Measurements from ENCODE around the gene GUCY1A2.

The GUCY1A2 gene

DNA sequence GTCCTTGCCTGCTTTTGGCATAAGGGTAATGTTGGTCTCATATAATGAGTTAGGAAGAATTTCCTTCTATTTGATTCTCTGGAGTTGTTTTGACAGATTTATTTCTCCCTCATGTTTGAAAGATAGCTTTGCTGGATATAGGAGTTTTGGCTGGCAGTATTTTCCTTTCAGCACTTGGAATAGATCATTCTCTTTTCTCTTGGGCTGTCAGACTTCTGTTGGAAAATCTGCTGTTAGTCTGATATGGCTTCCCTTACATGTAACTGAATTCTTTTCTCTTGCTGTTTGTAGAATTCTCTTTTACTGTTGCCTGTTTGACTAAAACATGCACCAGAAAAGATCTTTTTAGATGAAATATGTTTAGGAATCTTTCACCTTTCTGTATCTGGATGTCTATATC is 165.5 kb downstream of the GUCY1A2 start:
- no peak overlapping the region for H2AFZ ChIP-seq (ENCODE audit: low read depth)
- H3K79me2 ChIP-seq (ENCODE audit: insufficient read depth, low read depth): no peaks in the 10 kb centered on the region
- H3K4me3 ChIP-seq (IDR thresholded peaks at IDR 0.05; ENCODE audit: insufficient read depth, low read depth, low read length): no peak overlapping the region
- no peak overlapping the region for H3K27ac ChIP-seq
- H3K36me3 ChIP-seq (ENCODE audit: insufficient read depth): no peaks in the 10 kb centered on the region
- no peaks in the 10 kb centered on the region for H4K20me1 ChIP-seq (ENCODE audit: insufficient read depth)
- no peaks in the 10 kb centered on the region for H3K27me3 ChIP-seq (ENCODE audit: insufficient read depth, low read depth)
- no peak overlapping the region for H3K4me2 ChIP-seq
- no peaks in the 10 kb centered on the region for H3K4me1 ChIP-seq (ENCODE audit: low read depth, poor library complexity, severe bottlenecking)
- no peak overlapping the region for H3K9ac ChIP-seq
- TF ChIP-seq, protein P1, sequence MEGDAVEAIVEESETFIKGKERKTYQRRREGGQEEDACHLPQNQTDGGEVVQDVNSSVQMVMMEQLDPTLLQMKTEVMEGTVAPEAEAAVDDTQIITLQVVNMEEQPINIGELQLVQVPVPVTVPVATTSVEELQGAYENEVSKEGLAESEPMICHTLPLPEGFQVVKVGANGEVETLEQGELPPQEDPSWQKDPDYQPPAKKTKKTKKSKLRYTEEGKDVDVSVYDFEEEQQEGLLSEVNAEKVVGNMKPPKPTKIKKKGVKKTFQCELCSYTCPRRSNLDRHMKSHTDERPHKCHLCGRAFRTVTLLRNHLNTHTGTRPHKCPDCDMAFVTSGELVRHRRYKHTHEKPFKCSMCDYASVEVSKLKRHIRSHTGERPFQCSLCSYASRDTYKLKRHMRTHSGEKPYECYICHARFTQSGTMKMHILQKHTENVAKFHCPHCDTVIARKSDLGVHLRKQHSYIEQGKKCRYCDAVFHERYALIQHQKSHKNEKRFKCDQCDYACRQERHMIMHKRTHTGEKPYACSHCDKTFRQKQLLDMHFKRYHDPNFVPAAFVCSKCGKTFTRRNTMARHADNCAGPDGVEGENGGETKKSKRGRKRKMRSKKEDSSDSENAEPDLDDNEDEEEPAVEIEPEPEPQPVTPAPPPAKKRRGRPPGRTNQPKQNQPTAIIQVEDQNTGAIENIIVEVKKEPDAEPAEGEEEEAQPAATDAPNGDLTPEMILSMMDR (conservative IDR thresholded peaks at IDR 0.05; ENCODE audit: low read depth, low read length): no peak

DNA sequence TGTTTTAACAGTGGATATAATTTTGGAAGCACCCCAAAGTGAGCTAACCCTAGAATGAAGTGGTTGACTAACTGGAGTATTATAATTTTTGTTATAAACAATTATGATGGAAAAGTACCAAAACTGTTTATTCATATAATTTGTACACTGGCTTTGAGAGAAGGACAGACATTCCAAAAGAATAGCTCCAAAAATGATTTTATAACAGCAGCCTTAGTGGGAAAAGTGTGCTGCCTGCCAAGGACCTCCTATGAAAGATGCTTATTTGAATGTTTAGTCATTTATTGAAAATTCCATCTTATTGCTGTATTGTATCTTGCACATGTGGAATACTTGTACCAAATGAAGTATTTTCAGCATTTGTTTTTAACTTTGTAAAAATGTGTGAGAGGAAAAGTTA is 169.8 kb downstream of the GUCY1A2 start:
- no peaks in the 10 kb centered on the region for H3K36me3 ChIP-seq (ENCODE audit: insufficient read depth)
- TF ChIP-seq, protein P1 (conservative IDR thresholded peaks at IDR 0.05; ENCODE audit: low read depth, low read length): no peak
- H3K4me3 ChIP-seq (IDR thresholded peaks at IDR 0.05; ENCODE audit: insufficient read depth, low read depth, low read length): no peak overlapping the region
- H3K27ac ChIP-seq: no peak overlapping the region
- H2AFZ ChIP-seq (ENCODE audit: low read depth): no peak overlapping the region
- no peaks in the 10 kb centered on the region for H3K4me1 ChIP-seq (ENCODE audit: low read depth, poor library complexity, severe bottlenecking)
- H4K20me1 ChIP-seq (ENCODE audit: insufficient read depth): no peaks in the 10 kb centered on the region
- H3K4me2 ChIP-seq: no peak overlapping the region
- no peaks in the 10 kb centered on the region for H3K27me3 ChIP-seq (ENCODE audit: insufficient read depth, low read depth)
- H3K79me2 ChIP-seq (ENCODE audit: insufficient read depth, low read depth): no peaks in the 10 kb centered on the region
- H3K9ac ChIP-seq: no peak overlapping the region

DNA sequence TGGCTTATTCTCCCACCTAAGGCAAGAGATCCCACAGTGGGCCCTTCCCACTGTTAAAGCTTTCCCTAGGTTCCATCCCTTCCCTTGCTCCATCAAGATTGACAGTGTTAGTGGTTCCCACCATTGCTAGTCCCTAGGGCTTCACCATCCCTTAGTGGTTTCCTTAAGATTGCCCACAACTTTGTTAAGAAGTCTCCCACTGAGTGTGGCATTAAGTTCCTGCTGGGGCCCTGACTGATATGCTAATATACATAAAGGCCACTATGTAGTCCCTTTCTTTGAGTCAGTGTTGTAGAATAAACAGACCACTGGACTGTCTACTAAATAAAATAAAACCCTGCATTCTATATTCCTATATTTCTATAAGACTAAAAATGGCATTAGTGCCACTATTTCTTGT is 176.1 kb downstream of the GUCY1A2 start:
- Histone ChIP-seq H3K36me3 (ENCODE audit: insufficient read depth) (no peaks in the 10 kb centered on the region), H2AFZ (ENCODE audit: low read depth) (no peak overlapping the region), H3K79me2 (ENCODE audit: insufficient read depth, low read depth) (no peaks in the 10 kb centered on the region), H4K20me1 (ENCODE audit: insufficient read depth) (no peaks in the 10 kb centered on the region), H3K9ac (no peak overlapping the region), H3K27me3 (ENCODE audit: insufficient read depth, low read depth) (no peaks in the 10 kb centered on the region), H3K4me3 (IDR thresholded peaks at IDR 0.05; ENCODE audit: insufficient read depth, low read depth, low read length) (no peak overlapping the region), H3K4me1 (ENCODE audit: low read depth, poor library complexity, severe bottlenecking) (no peaks in the 10 kb centered on the region), H3K27ac (no peak overlapping the region), H3K4me2 (no peak overlapping the region)
- TF ChIP-seq, protein P1 (conservative IDR thresholded peaks at IDR 0.05; ENCODE audit: low read depth, low read length): no peak

DNA sequence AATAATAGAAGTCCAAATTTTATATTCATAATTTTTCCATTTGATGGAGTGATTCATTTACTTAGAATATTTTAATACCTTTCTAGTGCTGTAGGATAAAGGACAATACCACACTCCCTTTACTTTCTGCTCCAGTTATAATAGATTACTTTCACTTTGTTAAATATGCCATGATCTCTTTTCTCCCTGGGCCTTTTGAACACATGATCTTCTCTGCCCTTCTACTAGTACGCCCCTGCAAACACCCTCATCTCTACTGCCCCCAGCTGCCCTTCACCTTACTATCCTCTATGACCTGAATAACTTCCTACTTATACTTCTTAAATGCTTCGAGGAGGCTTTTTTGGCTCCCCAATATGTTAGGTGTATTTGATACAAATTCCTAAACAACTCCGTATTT is 177.3 kb downstream of the GUCY1A2 start:
- Histone ChIP-seq H3K9ac (no peak overlapping the region), H3K27me3 (ENCODE audit: insufficient read depth, low read depth) (no peaks in the 10 kb centered on the region), H3K36me3 (ENCODE audit: insufficient read depth) (no peaks in the 10 kb centered on the region), H4K20me1 (ENCODE audit: insufficient read depth) (no peaks in the 10 kb centered on the region), H3K4me3 (IDR thresholded peaks at IDR 0.05; ENCODE audit: insufficient read depth, low read depth, low read length) (no peak overlapping the region), H3K4me1 (ENCODE audit: low read depth, poor library complexity, severe bottlenecking) (no peaks in the 10 kb centered on the region), H2AFZ (ENCODE audit: low read depth) (no peak overlapping the region), H3K27ac (no peak overlapping the region), H3K4me2 (no peak overlapping the region), H3K79me2 (ENCODE audit: insufficient read depth, low read depth) (no peaks in the 10 kb centered on the region)
- TF ChIP-seq, protein P1 (conservative IDR thresholded peaks at IDR 0.05; ENCODE audit: low read depth, low read length): no peak
